OCI-LY7 (cell line): ENCODE results near the gene FEV. TPM values are rescaled to one million over a fixed set of nuclear protein-coding genes. Genes with fewer than 3 reads are reported as not detected.
A peak's percentile ranks its signal among the peaks of the same experiment; 100 is the strongest.

Source experiments
- BruUV-seq: library from RNA; stranded (reverse); fragments of 400-500 nt; replicated peaks from 2 replicates; lab custom pipeline; 2021; lab: Mats Ljungman, UMichigan
- CTCF ChIA-PET: fragments of 300-600 bp; sonication (Branson Sonifier 250); formaldehyde crosslinking; loops from one replicate; lab custom pipeline; 2022; ENCODE audit warnings: antibody characterized with exemption; ENCODE audit not compliant: unreplicated experiment; lab: Charles Lee
- POLR2A ChIA-PET: fragments of 300-600 bp; sonication (Branson Sonifier 250); formaldehyde crosslinking; loops from one replicate; lab custom pipeline; 2022; ENCODE audit warnings: antibody characterized with exemption; lab: Charles Lee
- DNase-seq: peaks from one replicate; pipeline ENCODE4 v3.0.0-alpha.2; 2015; ENCODE audit warnings: low spot score
- H2AFZ ChIP-seq: fragments of 200-600 bp; sonication (generic), shearing (Covaris generic); 2 replicates; pipeline ENCODE4 v1.6.1; 2014; ENCODE audit warnings: mild to moderate bottlenecking, antibody characterized with exemption, low read length, moderate library complexity
- H3K27ac ChIP-seq: fragments of 200-600 bp; sonication (generic); 2 replicates; pipeline ENCODE4 v1.5.1; 2014; ENCODE audit warnings: mixed run types, low read depth, mild to moderate bottlenecking, moderate library complexity, low read length, inconsistent platforms; ENCODE audit not compliant: poor library complexity, severe bottlenecking
- H3K36me3 ChIP-seq: fragments of 200-600 bp; sonication (generic); 2 replicates; pipeline ENCODE4 v1.6.1; 2014; ENCODE audit warnings: mild to moderate bottlenecking, antibody characterized with exemption, low read length, moderate library complexity, mixed read lengths; ENCODE audit not compliant: insufficient read depth
- H3K4me1 ChIP-seq: fragments of 200-600 bp; sonication (generic); 2 replicates; pipeline ENCODE4 v1.5.1; 2014; ENCODE audit warnings: mild to moderate bottlenecking, low read length; ENCODE audit not compliant: insufficient read depth, poor library complexity, severe bottlenecking
- H3K4me2 ChIP-seq: fragments of 200-600 bp; sonication (generic); 2 replicates; pipeline ENCODE4 v1.6.1; 2014; ENCODE audit warnings: mild to moderate bottlenecking, low read length
- H3K4me3 ChIP-seq: fragments of 200-600 bp; sonication (generic); 2 replicates; pipeline ENCODE4 v1.5.1; 2014; ENCODE audit warnings: mild to moderate bottlenecking, low read depth, low read length; ENCODE audit not compliant: poor library complexity, severe bottlenecking
- H3K79me2 ChIP-seq: fragments of 200-600 bp; sonication (generic); 2 replicates; pipeline ENCODE4 v1.6.1; 2016; ENCODE audit warnings: low read depth, mild to moderate bottlenecking, low read length, moderate library complexity, mixed read lengths; ENCODE audit not compliant: insufficient read depth
- H3K9me2 ChIP-seq: fragments of 200-600 bp; sonication (generic); 2 replicates; pipeline ENCODE4 v1.6.1; 2016; ENCODE audit warnings: mild to moderate bottlenecking, low read length, mixed read lengths; ENCODE audit not compliant: insufficient read depth
- H3K9me3 ChIP-seq: fragments of 200-600 bp; sonication (generic); 2 replicates; pipeline ENCODE4 v1.6.1; 2014; ENCODE audit warnings: mild to moderate bottlenecking, mixed run types, low read length, mixed read lengths
- H4K20me1 ChIP-seq: fragments of 200-600 bp; sonication (generic); 2 replicates; pipeline ENCODE4 v1.6.1; 2014; ENCODE audit warnings: mild to moderate bottlenecking, antibody characterized with exemption, low read length, moderate library complexity, mixed read lengths; ENCODE audit not compliant: insufficient read depth
- EZH2phosphoT487 ChIP-seq: fragments of 200-600 bp; sonication (generic); IDR thresholded peaks from 2 replicates; pipeline ENCODE4 v1.6.1; 2018; ENCODE audit warnings: low read depth, borderline replicate concordance, mild to moderate bottlenecking, mixed run types, antibody characterized with exemption, low read length, moderate library complexity, mixed read lengths
- intact Hi-C: fragments of 100-400 bp; cut with micrococcal nuclease; formaldehyde crosslinking; loops from one replicate; pipeline ENCODE4 v1.10.0; 2022; ENCODE audit not compliant: unreplicated experiment
- total RNA-seq, 2 experiments: library from RNA; depleted of rRNA in 1 of 2; stranded (reverse); fragments of >200 nt in 1 of 2; shearing (Covaris generic) in 1 of 2; gene quantifications; 2 replicates each; pipeline ENCODE4 v1.2.3, GENCODE V29; 2014 to 2022
- TF ChIP-seq, protein P1 (sequence below): fragments of 200-600 bp; sonication (generic); conservative IDR thresholded peaks from 2 replicates; pipeline ENCODE4 v1.5.1; 2014; ENCODE audit warnings: mild to moderate bottlenecking, antibody characterized with exemption, low read length, moderate library complexity, mixed read lengths

The FEV gene
- total RNA-seq, 2 experiments from 2014 or later: not detected

DNA sequence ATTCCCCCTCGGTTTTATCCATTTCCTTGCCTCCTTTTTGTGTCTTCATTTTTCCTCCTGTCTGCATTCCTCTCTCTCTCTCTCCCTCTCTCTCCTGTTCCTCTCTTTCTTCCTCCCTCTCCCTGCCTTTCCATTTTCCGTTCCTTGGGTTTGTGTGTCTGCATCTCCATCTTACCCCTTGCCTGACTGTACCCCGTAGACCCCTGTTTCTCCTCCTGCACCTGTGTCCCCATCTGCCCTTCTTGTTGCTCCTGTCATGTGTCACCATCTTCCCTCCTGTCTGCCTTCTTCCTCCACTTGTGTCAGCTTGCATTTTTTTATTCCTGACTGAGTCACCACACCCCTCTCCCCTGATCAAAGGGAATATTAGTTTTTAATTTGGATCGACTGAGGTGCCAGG, 23.8 kb downstream of the FEV start:
- POLR2A ChIA-PET: no interaction called here
- Histone ChIP-seq H4K20me1 (no peaks in the 10 kb centered on the region), H3K9me2 (no peaks in the 10 kb centered on the region), H3K4me3 (no peak overlapping the region), H3K36me3 (no peaks in the 10 kb centered on the region), H3K27ac (no peak overlapping the region), H2AFZ (no peak overlapping the region), H3K79me2 (no peaks in the 10 kb centered on the region), H3K9me3 (no peaks in the 10 kb centered on the region), H3K4me2 (no peak overlapping the region), H3K4me1 (peaks cover 6% of the 10 kb centered on the region)
- DNase-seq: no peak
- CTCF ChIA-PET: no interaction called here
- TF ChIP-seq EZH2phosphoT487: no peak
- TF ChIP-seq, protein P1, sequence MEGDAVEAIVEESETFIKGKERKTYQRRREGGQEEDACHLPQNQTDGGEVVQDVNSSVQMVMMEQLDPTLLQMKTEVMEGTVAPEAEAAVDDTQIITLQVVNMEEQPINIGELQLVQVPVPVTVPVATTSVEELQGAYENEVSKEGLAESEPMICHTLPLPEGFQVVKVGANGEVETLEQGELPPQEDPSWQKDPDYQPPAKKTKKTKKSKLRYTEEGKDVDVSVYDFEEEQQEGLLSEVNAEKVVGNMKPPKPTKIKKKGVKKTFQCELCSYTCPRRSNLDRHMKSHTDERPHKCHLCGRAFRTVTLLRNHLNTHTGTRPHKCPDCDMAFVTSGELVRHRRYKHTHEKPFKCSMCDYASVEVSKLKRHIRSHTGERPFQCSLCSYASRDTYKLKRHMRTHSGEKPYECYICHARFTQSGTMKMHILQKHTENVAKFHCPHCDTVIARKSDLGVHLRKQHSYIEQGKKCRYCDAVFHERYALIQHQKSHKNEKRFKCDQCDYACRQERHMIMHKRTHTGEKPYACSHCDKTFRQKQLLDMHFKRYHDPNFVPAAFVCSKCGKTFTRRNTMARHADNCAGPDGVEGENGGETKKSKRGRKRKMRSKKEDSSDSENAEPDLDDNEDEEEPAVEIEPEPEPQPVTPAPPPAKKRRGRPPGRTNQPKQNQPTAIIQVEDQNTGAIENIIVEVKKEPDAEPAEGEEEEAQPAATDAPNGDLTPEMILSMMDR: no peak
- intact Hi-C loops: no loop called here
- no TSS peak for BruUV-seq

DNA sequence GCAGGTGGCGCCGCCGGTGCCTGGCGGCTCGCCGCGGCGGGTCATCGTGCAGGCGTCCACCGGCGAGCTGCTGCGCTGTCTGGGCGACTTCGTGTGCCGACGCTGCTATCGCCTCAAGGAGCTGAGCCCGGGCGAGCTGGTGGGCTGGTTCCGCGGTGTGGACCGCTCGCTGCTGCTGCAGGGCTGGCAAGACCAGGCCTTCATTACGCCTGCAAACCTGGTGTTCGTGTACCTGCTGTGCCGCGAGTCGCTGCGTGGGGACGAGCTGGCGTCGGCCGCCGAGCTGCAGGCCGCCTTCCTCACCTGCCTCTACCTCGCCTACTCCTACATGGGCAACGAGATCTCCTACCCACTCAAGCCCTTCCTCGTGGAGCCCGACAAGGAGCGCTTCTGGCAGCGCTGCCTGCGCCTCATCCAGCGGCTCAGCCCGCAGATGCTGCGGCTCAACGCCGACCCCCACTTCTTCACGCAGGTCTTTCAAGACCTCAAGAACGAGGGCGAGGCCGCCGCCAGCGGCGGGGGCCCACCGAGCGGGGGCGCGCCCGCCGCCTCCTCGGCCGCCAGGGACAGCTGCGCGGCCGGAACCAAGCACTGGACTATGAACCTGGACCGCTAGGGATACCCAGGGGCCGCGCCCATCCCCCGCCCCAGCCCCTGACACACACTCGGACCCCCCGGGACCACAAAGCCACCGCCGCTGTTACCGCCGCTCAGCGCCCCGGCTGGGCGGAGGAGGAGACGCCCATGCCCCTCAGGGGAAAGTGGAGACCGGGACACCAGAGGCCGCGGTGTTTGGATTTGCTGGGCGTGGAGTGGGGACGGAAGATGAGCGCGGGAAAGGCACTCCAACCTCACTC, 24.4 kb downstream of the FEV start:
- no peak overlapping the region for H3K4me2 ChIP-seq
- H3K79me2 ChIP-seq: no peaks in the 10 kb centered on the region
- H3K27ac ChIP-seq: no peak overlapping the region
- POLR2A ChIA-PET: interaction anchor here (1.4 kb wide), 1 partner anchor 51 kb away, joined by 5 read pairs; no protein-coding TSS in a partner anchor
- H4K20me1 ChIP-seq: no peaks in the 10 kb centered on the region
- peaks cover 6% of the 10 kb centered on the region for H3K4me1 ChIP-seq
- no peaks in the 10 kb centered on the region for H3K36me3 ChIP-seq
- DNase-seq: no peak
- TF ChIP-seq EZH2phosphoT487: no peak
- no TSS peak for BruUV-seq
- CTCF ChIA-PET: no interaction called here
- H3K9me3 ChIP-seq: no peaks in the 10 kb centered on the region
- intact Hi-C loops: no loop called here
- no peak overlapping the region for H3K4me3 ChIP-seq
- no peaks in the 10 kb centered on the region for H3K9me2 ChIP-seq
- no peak overlapping the region for H2AFZ ChIP-seq

DNA sequence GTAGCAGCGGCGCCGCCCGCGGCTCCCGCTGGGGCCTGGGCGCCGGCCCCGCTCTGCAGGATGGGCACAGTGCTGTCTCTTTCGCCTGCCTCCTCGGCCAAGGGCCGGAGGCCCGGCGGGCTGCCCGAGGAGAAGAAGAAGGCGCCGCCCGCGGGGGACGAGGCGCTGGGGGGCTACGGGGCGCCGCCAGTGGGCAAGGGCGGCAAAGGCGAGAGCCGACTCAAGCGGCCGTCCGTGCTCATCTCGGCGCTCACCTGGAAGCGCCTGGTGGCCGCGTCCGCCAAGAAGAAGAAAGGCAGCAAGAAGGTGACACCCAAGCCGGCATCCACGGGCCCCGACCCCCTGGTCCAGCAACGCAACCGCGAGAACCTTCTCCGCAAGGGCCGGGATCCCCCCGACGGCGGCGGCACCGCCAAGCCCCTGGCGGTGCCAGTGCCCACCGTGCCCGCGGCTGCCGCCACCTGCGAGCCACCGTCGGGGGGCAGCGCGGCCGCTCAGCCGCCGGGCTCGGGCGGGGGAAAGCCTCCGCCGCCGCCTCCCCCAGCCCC, 25.1 kb downstream of the FEV start:
- DNase-seq: no peak
- Histone ChIP-seq H3K36me3 (no peaks in the 10 kb centered on the region), H3K27ac (no peak overlapping the region), H3K4me1 (peaks cover 6% of the 10 kb centered on the region), H3K4me2 (peak overlapping the region; percentile 83), H3K4me3 (peak overlapping the region; percentile 72), H3K79me2 (no peaks in the 10 kb centered on the region), H4K20me1 (no peaks in the 10 kb centered on the region), H2AFZ (peak overlapping the region; percentile 92), H3K9me2 (no peaks in the 10 kb centered on the region), H3K9me3 (no peaks in the 10 kb centered on the region)
- no TSS peak for BruUV-seq
- intact Hi-C loops: loop anchor here (1.0 kb wide), 1 partner anchor 84 kb away; no protein-coding TSS in a partner anchor
- CTCF ChIA-PET: no interaction called here
- POLR2A ChIA-PET: interaction anchor here (1.4 kb wide), 1 partner anchor 50 kb away, joined by 5 read pairs; no protein-coding TSS in a partner anchor
- no peak for TF ChIP-seq EZH2phosphoT487
- TF ChIP-seq, protein P1: peak; percentile 29; the same call in 1 of the 2 replicates
